HG03097 (cell line): Measurements from ENCODE around the gene OR4X2.
"Not testable (repeated sequence)": the region's sequence is repeated elsewhere in the genome, so short reads cannot be mapped to it uniquely, and the experiment has no call there.

Experiments used
- ATAC-seq: cut with Tn5 transposase; IDR thresholded peaks from one replicate; pipeline ENCODE4 v1.9.1; 2021; ENCODE audit not compliant: unreplicated experiment, low FRiP score

The OR4X2 gene, protein sequence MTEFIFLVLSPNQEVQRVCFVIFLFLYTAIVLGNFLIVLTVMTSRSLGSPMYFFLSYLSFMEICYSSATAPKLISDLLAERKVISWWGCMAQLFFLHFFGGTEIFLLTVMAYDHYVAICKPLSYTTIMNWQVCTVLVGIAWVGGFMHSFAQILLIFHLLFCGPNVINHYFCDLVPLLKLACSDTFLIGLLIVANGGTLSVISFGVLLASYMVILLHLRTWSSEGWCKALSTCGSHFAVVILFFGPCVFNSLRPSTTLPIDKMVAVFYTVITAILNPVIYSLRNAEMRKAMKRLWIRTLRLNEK

GRCh38 chr11:48244804-48245203 is at the start of gene OR4X2:
Gene OR4X2 (plus strand): TSS chr11:48245104. CDS start chr11:48245104, 0 bp downstream.
- ATAC-seq = no peak

DNA sequence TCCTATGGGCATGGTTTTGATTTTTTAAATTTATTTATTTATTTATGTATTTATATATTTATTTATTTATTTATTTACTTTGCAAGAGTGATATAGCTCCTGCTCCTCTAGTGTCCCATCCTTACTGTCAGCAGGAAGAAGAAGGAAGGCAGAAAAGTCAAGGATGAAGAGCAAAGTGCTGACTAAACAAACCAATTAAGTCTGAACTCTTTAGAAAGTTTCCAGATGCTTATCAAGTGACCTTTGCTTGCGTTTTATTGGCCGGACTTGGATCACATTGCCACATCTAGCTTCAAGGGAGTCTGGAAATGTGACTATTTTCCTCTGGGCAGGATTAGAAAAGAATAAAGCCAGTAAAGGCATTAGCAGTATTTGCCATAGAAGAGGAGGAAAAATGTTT is 37.0 kb upstream of the OR4X2 start:
- ATAC-seq = no peak

DNA sequence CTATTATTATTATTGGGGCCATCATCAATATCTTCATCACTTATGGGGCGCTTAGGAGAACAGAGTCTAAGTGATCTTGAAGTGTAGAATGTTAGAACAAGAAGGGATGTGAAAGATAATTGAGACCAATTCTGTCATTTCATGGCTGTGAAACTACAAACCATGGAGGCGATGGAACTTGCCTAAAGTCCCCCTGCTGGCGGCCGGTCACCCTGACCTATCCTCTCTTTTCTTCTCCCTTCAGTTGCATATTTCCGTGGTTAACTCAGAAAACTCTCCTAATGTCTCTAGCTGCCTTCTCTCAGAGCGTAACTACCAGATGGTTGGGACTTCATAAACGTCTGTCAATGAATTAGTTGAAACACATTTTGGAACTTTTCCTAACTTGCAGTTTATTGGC is 34.9 kb upstream of the OR4X2 start:
- no peak for ATAC-seq

DNA sequence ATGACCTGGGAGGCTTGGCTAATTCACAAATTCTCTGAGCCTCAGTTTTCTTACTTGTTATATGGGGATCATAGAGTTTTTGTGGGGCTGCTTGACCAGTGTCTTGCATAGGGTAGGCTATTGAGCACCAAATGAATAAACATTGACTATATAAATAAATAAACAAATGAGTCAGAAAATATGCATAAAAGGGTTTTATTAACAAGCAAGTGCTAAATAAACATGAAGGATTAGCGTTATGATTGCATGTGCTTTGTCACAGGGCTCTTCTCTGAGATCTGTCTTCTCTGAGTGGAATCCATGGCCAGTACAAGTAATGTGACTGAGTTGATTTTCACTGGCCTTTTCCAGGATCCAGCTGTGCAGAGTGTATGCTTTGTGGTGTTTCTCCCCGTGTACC is 28.4 kb upstream of the OR4X2 start, which contains the start of gene OR4B1:
Gene OR4B1, plus strand, starts transcription at position 301 of the 400 bp plus-strand sequence. Its CDS starts 0 bp downstream, at position 301.
- ATAC-seq = no peak

DNA sequence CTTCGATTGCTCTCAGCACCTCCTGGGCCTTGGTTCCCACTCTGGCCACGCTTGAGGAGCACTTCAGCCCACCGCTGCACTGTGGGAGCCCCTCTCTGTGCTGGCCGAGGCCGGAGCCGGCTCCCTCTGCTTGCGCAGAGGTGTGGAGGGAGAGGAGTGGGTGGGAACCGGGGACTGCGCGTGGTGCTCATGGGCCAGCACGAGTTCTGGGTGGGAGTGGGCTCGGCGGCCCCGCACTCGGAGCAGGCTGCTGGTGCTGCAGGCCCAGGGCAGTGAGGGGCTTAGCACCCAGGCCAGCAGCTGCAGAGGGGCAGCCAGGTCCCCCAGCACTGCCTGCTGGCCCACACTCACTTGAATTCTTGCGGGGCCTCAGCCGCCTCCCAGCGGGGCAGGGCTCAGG is 16.1 kb upstream of the OR4X2 start:
- no peak for ATAC-seq

GRCh38 chr11:48230057-48230456 is 14.8 kb upstream of the OR4X2 start:
- not testable (repeated sequence) for ATAC-seq

- ATAC-seq = no peak
Measured at GRCh38 chr11:48237727-48238126, 7.2 kb upstream of the OR4X2 start.

DNA sequence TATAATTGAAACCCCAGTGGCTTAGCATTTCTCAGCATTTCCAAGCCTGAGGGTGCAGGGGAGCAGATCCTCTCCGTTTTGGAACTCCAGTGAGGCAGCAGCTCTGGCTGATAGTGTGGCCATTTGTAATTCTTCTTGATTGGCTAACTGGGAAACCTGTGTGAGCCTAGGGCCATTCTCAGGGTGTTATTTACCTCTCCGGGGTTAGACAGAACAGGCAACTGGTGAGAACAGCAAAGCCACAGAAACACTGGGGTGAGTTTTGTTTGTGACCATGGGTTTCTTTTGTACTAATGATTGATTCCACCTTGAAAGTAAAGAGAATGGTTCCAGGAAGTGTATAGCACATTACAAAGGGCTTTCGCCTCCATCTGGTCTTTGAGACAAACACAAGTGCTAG is 2.4 kb upstream of the OR4X2 start:
- no peak for ATAC-seq

GRCh38 chr11:48248902-48249301 is 4.0 kb downstream of the OR4X2 start:
- ATAC-seq = no peak

GRCh38 chr11:48261600-48261999 is 16.7 kb downstream of the OR4X2 start:
- ATAC-seq = no peak

DNA sequence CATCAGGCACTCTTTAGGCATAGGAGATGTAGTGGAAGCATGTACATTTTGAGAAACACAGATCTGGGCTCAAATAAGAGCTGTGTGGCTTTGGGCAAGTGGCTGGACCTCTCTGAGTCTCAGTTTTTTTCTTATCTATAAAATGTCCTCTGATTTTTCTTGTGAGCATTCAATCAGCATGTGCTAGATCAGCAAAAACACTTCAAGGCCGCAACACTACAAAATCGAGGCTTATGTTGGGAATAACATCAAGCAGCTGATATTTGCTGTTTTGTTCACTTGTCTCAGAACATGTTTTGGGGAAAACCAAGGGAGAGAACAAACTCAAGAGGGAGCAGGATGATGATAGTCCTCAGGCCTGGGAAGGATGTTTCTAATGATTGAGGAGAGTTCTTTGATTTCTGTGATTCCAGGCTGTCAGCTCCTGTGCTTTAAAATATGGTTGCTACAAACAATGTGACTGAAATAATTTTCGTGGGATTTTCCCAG is 18.6 kb downstream of the OR4X2 start, which contains the start of gene OR4X1:
Gene OR4X1, plus strand, starts transcription at position 439 of the 489 bp plus-strand sequence. Its CDS starts 0 bp downstream, at position 439.
- no peak for ATAC-seq

GRCh38 chr11:48270621-48271020 is 25.7 kb downstream of the OR4X2 start:
- no peak for ATAC-seq

DNA sequence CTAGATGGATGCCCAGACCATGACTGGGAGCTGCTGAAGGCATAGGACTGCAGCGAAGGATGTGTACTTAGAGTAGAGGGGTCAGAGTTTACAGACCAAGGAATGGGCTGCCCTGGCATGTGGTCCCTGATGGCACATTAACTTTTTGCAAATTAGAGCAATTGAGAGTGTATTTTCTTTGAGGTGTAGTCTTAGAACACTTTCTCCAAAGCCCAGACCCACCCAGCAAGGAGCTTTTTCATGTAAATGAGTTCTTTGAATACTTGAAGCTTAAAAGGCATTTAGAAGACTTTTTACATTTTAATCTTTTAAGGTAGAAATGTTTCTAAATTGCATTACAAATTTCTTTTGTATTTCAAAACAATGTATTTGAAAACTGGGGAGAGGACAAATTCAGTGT is 27.7 kb downstream of the OR4X2 start:
- ATAC-seq = no peak
